H9 (cell line): ENCODE measurements around the gene SIRPB1. TPM values are rescaled to one million over a fixed set of nuclear protein-coding genes. Genes with fewer than 3 reads are reported as not detected.

Experiments used
- DNase-seq: peaks from one replicate; pipeline ENCODE4 v3.0.0-alpha.2; 2017
- H2AFZ ChIP-seq: one replicate; pipeline ENCODE4 v1.6.1; 2013; ENCODE audit warnings: mild to moderate bottlenecking, low read length, control low read depth, moderate library complexity
- H2AK5ac ChIP-seq: 2 replicates; pipeline ENCODE4 v1.6.1; 2013; ENCODE audit warnings: low read length, control low read depth, mixed read lengths; ENCODE audit not compliant: insufficient read length
- H2BK120ac ChIP-seq: one replicate; pipeline ENCODE4 v1.6.1; 2013; ENCODE audit warnings: low read depth, mild to moderate bottlenecking, low read length, control low read depth, inconsistent platforms; ENCODE audit not compliant: poor library complexity, severe bottlenecking
- H2BK12ac ChIP-seq: 2 replicates; pipeline ENCODE4 v1.6.1; 2013; ENCODE audit warnings: low read length, control low read depth, mixed read lengths, low read depth; ENCODE audit not compliant: insufficient read length
- H2BK15ac ChIP-seq: 2 replicates; pipeline ENCODE4 v1.6.1; 2013; ENCODE audit warnings: low read depth, low read length, control low read depth
- H2BK20ac ChIP-seq: one replicate; pipeline ENCODE4 v1.6.1; 2013; ENCODE audit warnings: low read depth, mild to moderate bottlenecking, low read length, control low read depth, inconsistent platforms; ENCODE audit not compliant: poor library complexity, severe bottlenecking
- H2BK5ac ChIP-seq: 2 replicates; pipeline ENCODE4 v1.6.1; 2013; ENCODE audit warnings: low read length, control low read depth, mixed read lengths; ENCODE audit not compliant: insufficient read length
- H3K14ac ChIP-seq: 2 replicates; pipeline ENCODE4 v1.6.1; 2013; ENCODE audit warnings: low read length, control low read depth; ENCODE audit not compliant: insufficient read depth
- H3K18ac ChIP-seq: 2 replicates; pipeline ENCODE4 v1.6.1; 2013; ENCODE audit warnings: low read depth, mild to moderate bottlenecking, mixed read lengths, low read length, control low read depth; ENCODE audit not compliant: insufficient read length
- H3K23ac ChIP-seq: 2 replicates; pipeline ENCODE4 v1.6.1; 2013; ENCODE audit warnings: low read length, control low read depth, mixed read lengths, low read depth; ENCODE audit not compliant: insufficient read length
- H3K23me2 ChIP-seq: 2 replicates; pipeline ENCODE4 v1.6.1; 2013; ENCODE audit warnings: low read depth, mild to moderate bottlenecking, mixed read lengths, low read length, control low read depth; ENCODE audit not compliant: insufficient read length, poor library complexity, severe bottlenecking
- H3K27ac ChIP-seq: 2 replicates; pipeline ENCODE4 v1.5.1; 2013; ENCODE audit warnings: low read length, control low read depth, mixed read lengths, low read depth; ENCODE audit not compliant: insufficient read length
- H3K27me3 ChIP-seq: 2 replicates; pipeline ENCODE4 v1.6.1; 2013; ENCODE audit warnings: low read length, control low read depth, inconsistent platforms; ENCODE audit not compliant: insufficient read depth
- H3K4ac ChIP-seq: 2 replicates; pipeline ENCODE4 v1.6.1; 2013; ENCODE audit warnings: low read depth, mild to moderate bottlenecking, control low read depth, inconsistent platforms, low read length, moderate library complexity
- H3K4me1 ChIP-seq: 2 replicates; pipeline ENCODE4 v1.6.1; 2013; ENCODE audit warnings: low read length, control low read depth, inconsistent platforms; ENCODE audit not compliant: insufficient read depth
- H3K4me2 ChIP-seq: 2 replicates; pipeline ENCODE4 v1.6.1; 2013; ENCODE audit warnings: low read length, control low read depth, mixed read lengths; ENCODE audit not compliant: insufficient read length, insufficient read depth
- H3K56ac ChIP-seq: 2 replicates; pipeline ENCODE4 v1.6.1; 2013; ENCODE audit warnings: low read depth, mild to moderate bottlenecking, mixed read lengths, low read length, control low read depth; ENCODE audit not compliant: insufficient read length
- H3K79me1 ChIP-seq: 2 replicates; pipeline ENCODE4 v1.6.1; 2013; ENCODE audit warnings: low read depth, mild to moderate bottlenecking, moderate library complexity, low read length, control low read depth, inconsistent platforms; ENCODE audit not compliant: insufficient read depth, poor library complexity, severe bottlenecking
- H3K79me2 ChIP-seq: 2 replicates; pipeline ENCODE4 v1.6.1; 2013; ENCODE audit warnings: low read length, control low read depth, inconsistent platforms; ENCODE audit not compliant: insufficient read depth
- H3K9ac ChIP-seq: 2 replicates; pipeline ENCODE4 v1.6.1; 2013; ENCODE audit warnings: low read length, control low read depth, mixed read lengths; ENCODE audit not compliant: insufficient read length; ENCODE audit errors: extremely low read depth
- H3K9me3 ChIP-seq: one replicate; pipeline ENCODE4 v1.6.1; 2013; ENCODE audit warnings: low read depth, low read length, inconsistent platforms; ENCODE audit not compliant: control insufficient read depth
- H3T11ph ChIP-seq: one replicate; pipeline ENCODE4 v1.6.1; 2013; ENCODE audit warnings: mild to moderate bottlenecking, low read length, control low read depth, inconsistent platforms
- H4K20me1 ChIP-seq: one replicate; pipeline ENCODE4 v1.6.1; 2013; ENCODE audit not compliant: control insufficient read depth, insufficient read length, insufficient read depth
- H4K5ac ChIP-seq: 2 replicates; pipeline ENCODE4 v1.6.1; 2013; ENCODE audit warnings: low read depth, mild to moderate bottlenecking, mixed read lengths, low read length, control low read depth; ENCODE audit not compliant: insufficient read length
- H4K8ac ChIP-seq: replicated peaks from 2 replicates; pipeline ENCODE4 v1.6.1; 2013; ENCODE audit warnings: low read length, control low read depth, mixed read lengths, low read depth; ENCODE audit not compliant: insufficient read length
- H4K91ac ChIP-seq: 2 replicates; pipeline ENCODE4 v1.6.1; 2013; ENCODE audit warnings: low read depth, mild to moderate bottlenecking, moderate library complexity, mixed read lengths, low read length, control low read depth; ENCODE audit not compliant: insufficient read length
- H3K27ac Mint-ChIP-seq, 3 experiments: 2 replicates in 2 of 3; 3 replicates in 1 of 3; pipeline ENCODE4 v1.8.0; 2020 to 2021; ENCODE audit warnings: mixed read lengths in 3 of 3, mild to moderate bottlenecking in 1 of 3, moderate library complexity in 1 of 3
- H3K27me3 Mint-ChIP-seq: 2 replicates; pipeline ENCODE4 v1.8.0; 2021; ENCODE audit warnings: low read depth, mild to moderate bottlenecking, moderate library complexity, mixed read lengths
- H3K36me3 Mint-ChIP-seq, 3 experiments: 2 replicates in 2 of 3; 3 replicates in 1 of 3; pipeline ENCODE4 v1.8.0; 2020 to 2021; ENCODE audit warnings: low read depth in 3 of 3, mixed read lengths in 3 of 3; ENCODE audit not compliant: insufficient read depth in 1 of 3
- H3K4me1 Mint-ChIP-seq, 2 experiments: 2 replicates each; pipeline ENCODE4 v1.8.0; 2020; ENCODE audit warnings: mixed read lengths in 2 of 2
- H3K4me3 Mint-ChIP-seq, 2 experiments: 2 replicates in 1 of 2; 3 replicates in 1 of 2; pipeline ENCODE4 v1.8.0; 2020 to 2021; ENCODE audit warnings: mild to moderate bottlenecking in 2 of 2, mixed read lengths in 2 of 2, moderate library complexity in 1 of 2
- H3K9me3 Mint-ChIP-seq, 2 experiments: 2 replicates in 1 of 2; 3 replicates in 1 of 2; pipeline ENCODE4 v1.8.0; 2020; ENCODE audit warnings: mild to moderate bottlenecking in 2 of 2, mixed read lengths in 2 of 2, moderate library complexity in 1 of 2
- CTCF ChIP-seq: fragments of 200-600 bp; sonication (generic); conservative IDR thresholded peaks from 3 replicates; pipeline ENCODE4 v1.8.0; 2021; ENCODE audit warnings: antibody characterized with exemption, mild to moderate bottlenecking
- WGBS: extraction: QIAGEN DNeasy Blood & Tissue Kit; methylation state at CpG from one replicate; pipeline ENCODE4 v1.1.7; 2013; ENCODE audit warnings: missing lambda C conversion rate, low lambda C conversion rate, mixed read lengths; ENCODE audit not compliant: insufficient read length; ENCODE audit errors: extremely low coverage; 5-methylcytosine and 5-hydroxymethylcytosine counted together
- total RNA-seq: library from RNA; stranded (reverse); gene quantifications from 2 replicates; pipeline ENCODE4 v1.2.1, GENCODE V29; 2021

SIRPB1 gene
- total RNA-seq, 1 experiment from 2014 or later = 1.0 TPM

GRCh38 chr20:1629321-1629720 lies 9.5 kb upstream of the SIRPB1 start:
- H2BK20ac ChIP-seq = no peak overlapping the region
- no peak overlapping the region for H2BK5ac ChIP-seq
- H3K14ac ChIP-seq = no peak overlapping the region
- no peak overlapping the region for H3T11ph ChIP-seq
- Mint-ChIP-seq H3K9me3 (peaks cover 0 to under 1% of the 10 kb centered on the region in 2 experiments; a peak in 2 of 5 replicates), H3K27me3 (peaks cover 21% of the 10 kb centered on the region), H3K4me1 (peaks cover 5 to 16% of the 10 kb centered on the region in 2 experiments), H3K4me3 (no peak overlapping the region), H3K27ac (no peak overlapping the region), H3K36me3 (peaks cover 0 to 2% (median 0%) of the 10 kb centered on the region in 3 experiments; a peak in 1 of 7 replicates)
- no peaks in the 10 kb centered on the region for H3K79me1 ChIP-seq
- DNase-seq = no peak
- no peak overlapping the region for H4K8ac ChIP-seq
- no peak overlapping the region for H3K4ac ChIP-seq
- no peak overlapping the region for H2AK5ac ChIP-seq
- H3K23ac ChIP-seq = no peak overlapping the region
- no peak overlapping the region for H4K5ac ChIP-seq
- H2BK12ac ChIP-seq = no peak overlapping the region
- H3K23me2 ChIP-seq = no peaks in the 10 kb centered on the region
- no peak overlapping the region for H2AFZ ChIP-seq
- no peak overlapping the region for H3K18ac ChIP-seq
- no peak overlapping the region for H2BK15ac ChIP-seq
- H3K9ac ChIP-seq = no peak overlapping the region
- TF ChIP-seq CTCF = no peak
- H4K91ac ChIP-seq = no peak overlapping the region
- no peak overlapping the region for H2BK120ac ChIP-seq
- H3K56ac ChIP-seq = no peak overlapping the region
- no peak overlapping the region for H3K4me2 ChIP-seq
- no peaks in the 10 kb centered on the region; the same call in 1 of the 2 replicates for H3K27me3 ChIP-seq
- no CpG with 5 or more reads among the region's 5 CpGs for WGBS
- peaks cover 3% of the 10 kb centered on the region; the same call in 1 of the 2 replicates for H3K4me1 ChIP-seq
- H3K79me2 ChIP-seq = no peaks in the 10 kb centered on the region
- no peaks in the 10 kb centered on the region for H3K9me3 ChIP-seq
- no peak overlapping the region for H3K27ac ChIP-seq
- H4K20me1 ChIP-seq = no peaks in the 10 kb centered on the region
